Brain pericyte (primary cell): Measurements from ENCODE around the gene SLC25A26.

Source experiments
- DNase-seq: peaks from one replicate; pipeline ENCODE4 v3.0.0-alpha.2; 2012; ENCODE audit warnings: low read depth, low spot score

Gene SLC25A26

DNA sequence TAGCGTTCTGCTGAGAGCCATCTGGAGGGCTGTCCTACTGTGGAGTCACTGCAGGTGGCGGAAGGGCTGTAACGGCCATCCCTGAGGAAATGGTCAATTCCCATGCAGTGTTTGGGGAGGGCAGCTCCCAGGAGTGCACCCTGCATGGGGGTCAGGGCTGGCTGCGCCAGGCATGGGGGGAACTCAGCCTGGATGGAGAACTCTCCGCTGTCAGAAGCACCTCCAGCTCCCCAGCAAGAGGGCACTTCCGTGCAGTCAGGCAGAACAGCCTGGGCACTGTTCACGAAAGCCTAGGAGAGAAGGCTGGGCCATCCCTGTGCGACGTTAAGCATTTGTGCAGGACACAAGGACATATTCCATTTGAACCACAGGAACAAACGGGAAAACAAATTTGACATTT is 174.8 kb downstream of the SLC25A26 start:
- no peak for DNase-seq

DNA sequence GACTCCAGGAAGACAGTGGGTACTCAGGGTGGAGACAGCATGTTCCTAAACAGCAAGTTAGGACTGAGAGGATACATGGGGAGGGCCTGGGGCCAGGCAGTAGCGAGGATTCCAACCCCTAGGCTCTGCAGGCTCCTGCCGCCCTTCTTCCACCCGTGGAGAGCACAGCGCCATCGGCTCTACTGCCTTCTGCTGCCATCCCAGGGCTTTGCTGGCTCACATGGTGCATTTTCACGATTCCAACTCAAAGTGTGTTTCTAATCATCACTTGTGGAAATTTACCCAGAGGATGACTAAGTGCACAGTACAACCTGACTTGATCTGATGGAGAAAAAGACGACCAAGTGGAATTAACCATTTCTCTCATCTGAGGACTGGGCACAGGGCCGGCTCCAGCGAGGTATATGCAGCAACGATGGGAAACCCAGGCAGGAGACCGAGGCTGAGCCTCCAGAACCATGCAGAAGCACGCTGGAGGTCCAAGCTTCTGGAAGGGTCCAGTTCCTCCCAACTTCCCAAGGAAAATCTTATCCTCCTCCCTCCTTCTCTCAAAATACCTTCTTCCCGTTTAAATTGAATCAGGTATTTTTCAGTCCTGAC is 175.5 kb downstream of the SLC25A26 start:
- DNase-seq = no peak

DNA sequence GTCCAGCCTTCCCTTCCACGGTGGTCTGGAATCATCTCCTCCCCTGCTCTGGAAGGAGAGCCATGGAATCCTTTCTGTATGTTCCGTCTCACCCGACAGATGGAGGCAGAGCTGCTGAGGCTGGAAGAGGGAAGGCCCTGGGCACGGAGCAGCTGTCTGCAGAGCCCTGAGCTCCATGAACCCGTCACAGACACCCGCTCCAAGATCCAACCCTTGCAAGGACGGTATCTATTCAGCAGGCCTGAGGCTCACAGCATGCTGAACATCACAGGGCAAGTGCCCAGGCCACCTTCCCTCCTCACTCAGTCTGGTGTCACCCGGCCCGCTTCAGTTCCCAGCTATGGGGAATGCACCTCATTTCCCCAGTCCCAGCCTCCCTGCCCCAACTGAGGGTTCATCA is 176.1 kb downstream of the SLC25A26 start:
- DNase-seq = no peak

DNA sequence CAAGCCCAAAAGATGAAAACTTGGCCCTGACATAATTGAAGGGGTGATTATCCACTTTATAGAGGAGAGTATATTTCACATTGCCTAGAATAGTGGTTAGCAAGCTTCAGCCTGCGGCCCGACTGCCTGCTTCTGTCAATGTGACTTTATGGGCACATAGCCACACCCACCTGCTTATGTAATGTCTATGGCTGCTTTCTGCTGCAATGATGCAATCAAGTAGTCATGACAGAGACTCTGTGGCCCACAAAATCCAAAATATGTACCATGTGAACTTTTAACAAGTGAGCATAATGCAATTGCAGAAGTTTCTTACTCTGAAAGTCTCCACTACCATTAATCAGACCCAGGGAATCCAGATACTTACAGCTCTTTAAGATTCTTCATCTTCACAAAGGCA is 176.9 kb downstream of the SLC25A26 start:
- DNase-seq = no peak

DNA sequence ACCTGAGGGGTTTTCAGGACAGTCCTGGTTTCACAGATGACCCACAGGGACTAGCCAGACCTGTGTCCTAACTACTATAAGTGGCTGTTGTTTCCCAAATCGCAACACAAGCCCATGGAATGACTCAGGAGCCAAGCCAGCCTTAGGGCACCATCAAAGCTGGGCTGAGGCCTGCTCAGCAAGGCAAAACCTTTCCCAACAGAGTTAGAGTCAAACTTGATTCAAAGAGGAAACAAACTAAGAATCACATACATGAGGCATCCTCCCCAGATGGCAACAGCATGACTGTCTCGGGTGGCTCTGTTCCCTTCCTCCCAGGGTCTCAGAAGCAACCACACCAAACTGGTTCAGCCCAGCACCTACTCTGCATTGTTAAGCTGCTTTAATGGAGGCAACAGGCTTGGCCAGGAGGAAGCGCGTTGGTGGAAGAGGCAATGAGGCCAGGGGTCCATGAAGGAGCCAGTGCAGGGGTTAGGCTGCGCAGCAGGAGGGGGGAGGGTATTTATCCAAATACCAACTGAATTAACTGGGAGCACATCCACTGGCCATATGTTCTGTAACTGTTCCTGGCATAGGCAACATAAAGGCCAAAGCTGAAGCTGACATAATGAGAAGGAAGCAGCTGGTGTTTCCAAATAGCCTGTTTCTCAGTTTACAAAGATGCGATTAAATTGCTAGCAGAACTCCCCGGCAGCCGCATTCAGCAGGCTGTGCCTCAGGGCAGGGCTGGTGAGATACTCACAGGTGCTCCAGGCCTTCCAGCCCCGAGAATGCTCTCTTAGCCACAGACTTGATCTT is 177.6 kb downstream of the SLC25A26 start:
- DNase-seq = no peak

DNA sequence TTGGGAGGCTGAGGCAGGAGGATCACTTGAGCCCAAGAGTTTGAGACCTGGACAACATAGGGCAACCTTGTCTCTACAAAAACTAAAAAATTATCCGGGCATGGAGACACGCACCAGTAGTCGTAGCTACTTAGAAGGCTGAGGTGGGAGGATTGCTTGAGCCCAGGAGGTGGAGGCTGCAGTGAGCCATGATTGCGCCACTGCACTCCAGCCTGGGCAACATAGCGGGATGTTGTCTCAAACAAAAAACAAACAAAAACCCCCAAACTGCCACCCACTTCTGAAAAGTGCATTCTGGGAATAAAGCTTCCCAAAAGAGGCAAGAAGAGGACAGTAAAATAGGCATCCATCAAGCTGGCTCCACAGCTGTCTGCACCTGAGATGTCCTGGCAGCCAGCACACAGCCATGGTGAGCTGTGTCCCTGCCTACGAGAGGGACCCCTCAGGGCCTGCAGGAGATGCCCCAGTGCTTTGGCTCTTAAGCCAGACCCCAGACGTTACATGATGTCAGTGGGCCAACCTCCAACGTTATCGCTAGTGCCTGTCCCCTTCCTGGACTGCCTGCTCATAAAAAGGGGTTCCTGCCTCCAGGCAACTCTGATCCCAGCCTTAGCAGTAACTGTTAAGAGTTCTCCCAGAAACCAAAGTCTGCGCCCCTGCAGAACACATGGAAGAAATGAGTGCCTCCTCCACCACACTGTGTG is 178.9 kb downstream of the SLC25A26 start:
- no peak for DNase-seq

DNA sequence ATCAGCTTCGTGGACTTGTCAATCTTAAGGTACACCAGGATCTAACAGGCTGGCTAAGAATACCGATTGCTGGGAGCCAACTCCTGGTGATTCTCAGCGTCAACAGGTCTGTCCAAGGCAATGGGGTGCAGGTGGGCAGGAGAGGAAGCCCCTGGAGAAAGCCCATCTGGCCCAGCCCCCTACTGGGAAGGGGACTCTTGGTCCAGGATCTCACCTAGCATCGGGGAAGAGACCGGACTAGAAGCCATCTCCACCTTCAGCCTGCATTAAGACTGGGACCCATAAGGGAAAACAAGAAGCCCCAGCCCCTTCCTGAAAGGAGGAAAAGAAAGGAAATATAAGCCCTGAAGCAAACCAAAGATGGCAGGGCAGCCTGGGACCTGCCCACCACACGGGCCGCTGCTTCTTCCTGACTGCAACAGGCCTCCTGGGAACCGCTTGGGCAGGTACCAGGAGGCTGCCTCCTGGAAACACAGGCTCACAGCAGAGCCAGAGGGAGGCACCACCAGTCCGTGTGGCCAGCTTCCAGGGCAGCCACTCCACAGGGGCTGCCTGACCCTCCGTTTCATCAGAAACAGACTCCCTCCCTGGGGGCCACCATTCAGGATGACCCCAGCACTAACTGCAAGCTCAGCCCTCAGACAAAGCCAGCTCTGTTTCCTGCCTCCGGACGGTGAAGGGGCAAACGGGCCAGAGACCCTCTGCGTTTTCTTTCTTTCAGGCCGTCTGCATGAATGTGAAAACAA is 179.8 kb downstream of the SLC25A26 start:
- no peak for DNase-seq

DNA sequence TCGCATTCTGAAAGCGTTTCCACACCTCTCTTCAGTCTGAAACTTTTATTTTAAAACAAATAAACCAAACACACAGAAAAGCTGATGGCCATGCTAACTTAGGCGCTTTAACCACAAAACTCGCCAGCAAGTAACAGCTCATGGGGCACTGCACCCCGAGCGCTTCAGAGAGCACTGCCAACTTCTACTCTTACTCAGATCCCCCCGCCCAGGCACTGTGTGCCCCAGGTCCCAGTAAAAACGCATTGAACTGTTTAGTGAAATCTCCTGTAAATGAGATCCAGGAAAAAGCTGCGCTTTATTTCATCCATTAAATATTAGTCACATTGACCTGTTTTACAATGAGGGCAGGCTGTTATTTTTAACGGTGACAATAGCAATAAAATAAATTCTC is 180.4 kb downstream of the SLC25A26 start:
- no peak for DNase-seq

DNA sequence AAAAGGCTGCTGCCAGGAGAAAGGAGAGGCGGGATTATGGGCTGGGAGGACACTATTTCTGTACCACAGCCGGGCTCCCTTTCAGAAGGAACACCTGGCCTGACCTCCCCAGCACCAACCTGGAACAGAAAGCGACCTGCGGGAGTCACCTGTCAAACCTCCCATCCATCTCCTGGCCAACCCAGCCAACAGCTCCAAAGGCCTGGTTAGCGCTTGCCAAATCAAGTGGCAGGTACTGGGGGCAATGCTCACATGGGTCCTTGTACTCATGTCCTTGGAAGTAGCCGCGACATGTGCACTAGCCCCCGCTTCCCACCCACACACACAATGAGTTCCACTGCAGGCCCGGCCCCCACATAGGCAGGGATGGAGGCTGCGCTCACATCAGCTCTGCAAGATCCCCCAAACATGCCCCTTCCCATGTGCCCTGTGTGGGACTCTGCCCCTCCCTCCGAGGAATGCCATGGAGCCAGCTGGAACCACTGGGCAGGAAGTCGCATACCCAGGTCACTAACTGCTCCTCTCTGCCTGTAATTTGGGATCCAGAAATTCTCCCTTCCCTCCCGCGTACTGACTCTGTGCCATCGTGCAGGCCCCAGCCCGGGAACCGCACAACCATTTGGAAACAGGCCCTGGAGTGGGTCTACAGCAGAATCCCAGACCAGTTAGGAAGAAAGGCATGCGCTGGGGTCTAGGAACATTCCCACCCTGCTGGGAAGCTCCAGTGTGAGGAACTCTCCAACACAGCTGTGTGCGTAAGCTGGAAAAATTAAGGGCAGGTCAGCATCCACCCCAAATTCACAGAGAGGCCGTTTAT is 181.1 kb downstream of the SLC25A26 start:
- DNase-seq = no peak

DNA sequence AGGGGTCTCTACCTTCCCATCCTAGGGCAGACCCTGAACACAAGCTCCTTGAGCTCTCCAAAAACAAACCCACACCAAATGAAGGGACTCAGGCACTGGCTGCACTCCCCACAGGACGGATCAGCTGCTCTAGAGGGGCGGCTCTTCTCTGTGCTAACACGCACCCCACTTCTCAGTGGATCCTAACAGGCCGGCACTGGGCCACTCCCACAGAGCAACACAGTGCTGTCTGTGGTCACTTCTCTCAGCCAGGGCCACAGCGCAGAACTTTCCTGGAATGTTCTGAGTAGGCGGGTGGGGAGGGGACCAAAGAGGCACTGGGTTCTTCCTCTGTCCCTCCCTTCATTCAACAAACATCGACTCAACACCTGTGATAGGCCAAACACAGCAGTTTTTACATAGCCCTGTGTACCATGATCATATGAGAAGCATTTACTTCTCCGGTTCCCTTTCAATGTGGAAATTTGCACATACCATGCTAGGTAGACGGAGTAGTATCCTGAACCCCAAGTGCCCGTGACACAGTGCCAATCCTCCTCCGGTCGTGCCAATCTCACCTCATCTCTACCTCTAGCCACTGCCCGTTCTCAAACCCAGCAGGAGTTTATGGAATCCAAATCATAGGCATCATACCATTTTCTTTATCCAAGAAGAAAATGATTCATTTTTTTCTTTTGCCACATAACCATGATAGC is 181.9 kb downstream of the SLC25A26 start:
- DNase-seq = no peak

DNA sequence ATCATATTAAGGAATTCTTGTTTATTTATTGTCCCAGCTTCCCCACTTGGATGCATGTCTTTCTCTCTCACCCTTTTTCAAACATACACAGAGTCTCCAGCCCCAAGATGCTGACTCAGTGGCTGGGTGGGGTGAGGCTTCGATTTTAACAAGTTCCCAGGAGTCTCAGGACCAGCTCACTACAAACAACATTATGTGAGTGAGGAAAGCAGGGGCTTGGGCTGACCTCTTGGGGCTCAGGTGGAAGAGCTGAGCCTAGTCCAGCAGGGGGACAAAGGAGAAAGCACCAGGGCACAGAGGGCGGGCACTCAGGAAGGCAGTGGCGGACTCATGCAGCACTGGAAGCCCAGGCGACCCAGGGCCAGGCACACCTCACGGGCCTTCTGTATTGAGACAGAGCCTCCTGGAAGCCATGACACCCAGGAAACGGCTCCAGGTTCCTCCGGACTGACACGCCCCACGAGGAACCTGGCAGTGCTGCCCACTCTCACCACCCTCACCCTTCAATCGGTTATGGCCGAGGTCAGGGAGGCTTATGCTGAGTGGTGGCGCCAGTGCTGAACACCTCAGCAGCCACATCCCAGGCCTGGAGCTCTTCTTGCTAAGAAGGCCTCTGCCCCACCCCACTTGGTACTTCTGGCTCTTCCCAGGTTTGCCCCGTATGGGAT is 182.7 kb downstream of the SLC25A26 start:
- DNase-seq = no peak

DNA sequence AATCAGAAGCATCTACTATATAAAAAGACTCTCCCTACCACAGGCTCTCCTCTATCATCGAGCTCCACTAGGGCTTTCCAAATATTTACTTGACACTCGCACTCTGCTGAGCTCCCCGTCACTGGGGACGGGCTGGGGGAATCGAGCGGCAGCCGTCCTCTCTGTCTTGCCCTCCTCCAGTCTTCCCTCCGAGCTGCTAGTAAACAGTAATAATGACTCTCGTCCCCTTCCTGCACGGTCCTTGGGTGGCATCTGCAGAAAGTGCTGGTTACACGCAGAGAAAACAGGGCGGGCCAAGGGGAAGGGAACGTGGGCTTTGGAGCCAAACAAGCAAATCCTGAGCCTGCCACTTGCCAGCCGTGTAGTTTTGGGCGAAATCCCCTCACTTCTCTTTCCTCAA is 183.4 kb downstream of the SLC25A26 start:
- DNase-seq = no peak

DNA sequence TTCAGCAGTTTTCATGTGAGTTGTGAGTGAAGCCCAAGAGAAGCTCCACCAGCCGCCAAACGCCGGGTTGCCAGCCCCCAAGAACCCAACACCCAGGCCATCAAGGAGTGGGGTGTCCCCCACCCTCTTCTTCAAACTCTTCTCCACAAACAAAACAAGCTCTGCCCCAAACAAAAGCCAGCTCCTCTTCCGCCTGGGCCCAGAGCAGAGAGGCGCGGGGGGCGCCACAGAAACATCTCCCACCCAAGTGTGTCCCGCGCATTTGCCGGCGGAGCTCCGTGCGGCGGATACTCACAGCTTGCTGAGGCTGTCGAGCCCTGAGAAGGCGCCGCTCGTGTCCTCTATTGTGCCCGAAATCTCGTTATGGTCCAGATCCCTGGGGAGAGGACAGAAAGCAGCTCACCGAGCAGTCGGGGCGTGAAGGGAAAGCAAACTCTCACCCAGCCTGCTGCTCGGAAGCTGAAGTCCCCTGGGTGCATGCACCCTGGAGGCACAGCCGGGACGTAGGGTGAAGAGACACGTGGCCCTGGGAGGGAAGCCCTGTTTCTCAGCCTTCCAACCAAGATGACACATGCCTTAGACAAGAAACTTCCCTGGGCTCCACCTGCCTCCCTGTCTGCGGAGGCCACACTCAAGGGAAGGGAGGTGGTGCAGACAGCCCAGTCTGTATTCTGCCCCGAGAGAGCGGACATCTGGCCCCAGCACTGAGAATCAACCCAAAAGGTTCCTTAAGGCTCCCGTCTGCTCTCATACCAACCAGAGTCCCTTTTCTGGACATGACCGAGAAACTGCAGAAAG is 184.3 kb downstream of the SLC25A26 start:
- no peak for DNase-seq

DNA sequence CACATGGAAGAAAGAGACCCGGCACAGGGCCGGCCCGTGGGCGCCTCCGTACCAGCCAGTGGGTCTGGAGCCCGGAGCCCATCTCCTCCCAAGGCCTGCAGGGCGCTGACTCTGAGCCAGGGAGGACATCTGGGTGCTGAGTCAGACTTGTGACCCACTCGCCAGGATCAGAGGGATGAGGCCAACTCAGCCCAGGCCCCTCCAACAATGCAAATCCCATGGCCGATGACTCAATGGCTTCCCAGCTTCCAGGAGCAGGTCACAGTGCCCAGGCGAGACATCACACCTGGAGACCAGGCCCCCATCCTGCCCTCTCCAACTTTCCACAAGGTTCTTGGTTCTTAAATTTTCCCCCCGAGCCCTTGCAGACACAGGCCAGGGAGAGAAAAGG is 184.9 kb downstream of the SLC25A26 start:
- no peak for DNase-seq

DNA sequence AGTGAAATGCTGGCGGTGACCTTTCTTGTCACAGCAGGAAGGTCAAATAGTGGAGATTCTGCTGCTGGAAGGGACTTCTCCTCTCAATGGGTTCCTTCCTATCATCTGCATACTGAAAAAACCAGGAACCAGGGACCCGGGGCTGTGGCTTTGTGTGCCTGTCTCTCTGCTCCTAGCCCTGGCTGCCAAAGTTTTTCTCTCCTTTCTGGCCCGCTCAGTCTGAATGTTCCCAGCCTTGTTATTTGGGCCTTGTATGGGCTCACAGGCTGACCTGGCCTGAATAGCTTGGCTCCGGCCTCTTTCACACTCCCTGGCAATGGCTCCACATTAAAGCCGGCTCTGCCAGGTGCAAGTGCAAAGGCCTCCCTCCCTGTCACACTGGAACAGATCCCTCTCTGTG is 185.4 kb downstream of the SLC25A26 start:
- DNase-seq = no peak

DNA sequence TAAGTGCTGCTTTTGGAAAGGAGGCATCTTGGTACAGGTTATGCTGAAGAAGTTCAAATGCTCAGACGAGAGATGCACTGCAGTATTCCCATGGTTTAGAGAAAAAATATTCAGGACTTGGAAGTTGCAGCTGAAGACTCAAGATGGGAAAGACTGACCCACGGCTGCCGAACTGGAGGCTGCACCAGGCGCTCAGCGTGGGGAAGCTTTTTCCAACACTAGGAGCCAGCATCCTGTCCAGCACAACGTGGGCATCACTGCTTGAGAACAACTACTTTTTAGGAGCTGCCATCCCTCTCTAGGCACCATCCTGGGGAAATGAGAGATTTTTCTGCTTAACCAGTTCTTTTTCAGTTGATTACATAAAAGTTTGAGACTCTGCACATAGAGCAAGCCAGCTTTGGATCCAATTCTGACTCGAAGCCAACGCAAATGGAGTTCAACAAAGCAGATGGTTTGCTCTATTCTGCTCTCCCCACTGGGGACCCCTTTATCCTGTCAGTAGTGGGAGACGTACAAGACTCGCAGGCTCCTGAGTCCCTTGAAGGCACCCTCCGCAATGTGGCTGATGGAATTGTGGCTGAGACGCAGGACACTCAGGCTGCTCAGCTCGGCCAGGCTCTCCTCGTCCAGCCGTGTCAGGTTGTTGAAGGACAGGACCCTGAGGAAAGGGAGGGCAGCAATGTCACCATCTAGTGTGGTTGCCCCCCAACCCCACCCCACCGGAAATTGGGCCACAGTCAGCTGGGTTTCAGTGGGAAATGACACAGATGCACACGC is 186.2 kb downstream of the SLC25A26 start:
- DNase-seq = no peak

DNA sequence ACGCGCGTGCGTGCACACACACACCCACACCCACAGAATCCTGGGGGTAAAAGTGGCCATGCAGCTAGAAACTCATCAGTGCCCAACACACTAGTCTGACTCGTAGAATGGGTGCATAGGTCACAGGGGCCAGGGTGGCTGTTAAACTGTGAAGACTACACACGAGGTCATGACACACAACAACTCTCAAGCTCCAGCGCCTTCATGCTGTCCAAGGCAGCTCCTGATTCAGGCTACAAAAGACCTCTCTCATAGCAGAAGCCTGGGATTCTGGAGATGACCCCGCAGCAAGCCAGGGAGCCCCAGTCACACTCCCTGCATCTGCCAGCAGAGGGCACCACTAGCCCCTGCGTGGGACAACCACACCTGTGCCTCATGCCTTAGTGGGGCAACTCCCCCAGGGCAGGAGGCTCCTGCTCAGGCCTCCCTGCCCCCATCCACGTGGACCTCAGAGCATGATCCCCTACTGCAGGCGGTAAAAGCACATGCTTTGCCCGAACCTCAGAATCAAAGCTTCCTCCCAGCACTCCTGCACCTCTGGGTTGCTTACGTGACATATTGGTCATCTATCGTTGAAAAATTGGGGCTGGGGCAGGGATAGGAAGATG is 186.9 kb downstream of the SLC25A26 start:
- no peak for DNase-seq
